ENCODE results near the gene RILPL1.
"Not testable (repeated sequence)": the region's sequence is repeated elsewhere in the genome, so short reads cannot be mapped to it uniquely, and the experiment has no call there.

The RILPL1 gene

GRCh38 chr12:123533672-123534643, at the start of gene RILPL1:
Gene RILPL1 (minus strand): TSS chr12:123533719. CDS start chr12:123533482, 237 bp downstream.
- peak; percentile 46 for DNase-seq

- DNase-seq, result no peak
Observed at GRCh38 chr12:123580772-123581171, 47.3 kb upstream of the RILPL1 start.

GRCh38 chr12:123578829-123579228, 45.3 kb upstream of the RILPL1 start:
- DNase-seq, result not testable (repeated sequence)

GRCh38 chr12:123578243-123578642, 44.7 kb upstream of the RILPL1 start:
- no peak for DNase-seq

- DNase-seq, result no peak
Observed at GRCh38 chr12:123576611-123577010, 43.1 kb upstream of the RILPL1 start.

GRCh38 chr12:123573870-123574269, 40.4 kb upstream of the RILPL1 start:
- no peak for DNase-seq

- no peak for DNase-seq
Observed at GRCh38 chr12:123572391-123572790, 38.9 kb upstream of the RILPL1 start.

GRCh38 chr12:123571343-123571813, 37.9 kb upstream of the RILPL1 start:
- DNase-seq, result no peak

GRCh38 chr12:123559468-123559867, 25.9 kb upstream of the RILPL1 start:
- DNase-seq, result no peak

- DNase-seq, result not testable (repeated sequence)
Observed at GRCh38 chr12:123558487-123558886, 25.0 kb upstream of the RILPL1 start.

GRCh38 chr12:123554843-123555242, 21.3 kb upstream of the RILPL1 start:
- DNase-seq, result not testable (repeated sequence)

- not testable (repeated sequence) for DNase-seq
Observed at GRCh38 chr12:123554136-123554535, 20.6 kb upstream of the RILPL1 start.

GRCh38 chr12:123550700-123551099, 17.2 kb upstream of the RILPL1 start:
- no peak for DNase-seq

GRCh38 chr12:123548107-123548506, 14.6 kb upstream of the RILPL1 start:
- no peak for DNase-seq

- DNase-seq, result no peak
Observed at GRCh38 chr12:123546281-123546680, 12.8 kb upstream of the RILPL1 start.

- no peak for DNase-seq
Observed at GRCh38 chr12:123543541-123543940, 10.0 kb upstream of the RILPL1 start.

- DNase-seq, result no peak
Observed at GRCh38 chr12:123540899-123541662, 7.6 kb upstream of the RILPL1 start.

- DNase-seq, result not testable (repeated sequence)
Observed at GRCh38 chr12:123535952-123536351, 2.4 kb upstream of the RILPL1 start.

GRCh38 chr12:123532808-123533649, 490 bp downstream of the RILPL1 start:
- no peak for DNase-seq

GRCh38 chr12:123532019-123532418, 1.5 kb downstream of the RILPL1 start:
- no peak for DNase-seq

- no peak for DNase-seq
Observed at GRCh38 chr12:123531091-123531490, 2.4 kb downstream of the RILPL1 start.

- DNase-seq, result no peak
Observed at GRCh38 chr12:123530668-123531067, 2.9 kb downstream of the RILPL1 start.

GRCh38 chr12:123529686-123530085, 3.8 kb downstream of the RILPL1 start:
- no peak for DNase-seq

Data from stimulated activated naive CD4-positive, alpha-beta T cell treated with Interleukin-2 at 50 U/mL for 16 hours (primary cell).